ENCODE data around the gene EXOSC7.
"Not testable (repeated sequence)": the region's sequence is repeated elsewhere in the genome, so short reads cannot be mapped to it uniquely, and the experiment has no call there.

EXOSC7 gene

GRCh38 chr3:44976002-44976815, at the start of gene EXOSC7, which contains the start of gene ZDHHC3:
TSS of gene EXOSC7 (plus strand) at chr3:44976244. CDS start at chr3:44976278, 34 bp downstream.
TSS of gene ZDHHC3 (minus strand) at chr3:44976174. CDS start at chr3:44959436, 16,738 bp downstream.
- peak; percentile 39 for DNase-seq

GRCh38 chr3:44926921-44927320, 49.1 kb upstream of the EXOSC7 start:
- no peak for DNase-seq

- no peak for DNase-seq
Observed at GRCh38 chr3:44927371-44927770, 48.7 kb upstream of the EXOSC7 start.

- no peak for DNase-seq
Observed at GRCh38 chr3:44929782-44930181, 46.3 kb upstream of the EXOSC7 start.

GRCh38 chr3:44930911-44931310, 45.1 kb upstream of the EXOSC7 start:
- no peak for DNase-seq

- no peak for DNase-seq
Observed at GRCh38 chr3:44931791-44932190, 44.3 kb upstream of the EXOSC7 start.

GRCh38 chr3:44932271-44932670, 43.8 kb upstream of the EXOSC7 start:
- DNase-seq, result no peak

- no peak for DNase-seq
Observed at GRCh38 chr3:44932986-44933944, 42.8 kb upstream of the EXOSC7 start.

- DNase-seq, result no peak
Observed at GRCh38 chr3:44939581-44940036, 36.4 kb upstream of the EXOSC7 start.

- DNase-seq, result no peak
Observed at GRCh38 chr3:44942202-44942921, 33.7 kb upstream of the EXOSC7 start.

- DNase-seq, result no peak
Observed at GRCh38 chr3:44948239-44948638, 27.8 kb upstream of the EXOSC7 start.

GRCh38 chr3:44949770-44950169, 26.3 kb upstream of the EXOSC7 start:
- not testable (repeated sequence) for DNase-seq

GRCh38 chr3:44950275-44950734, 25.7 kb upstream of the EXOSC7 start:
- DNase-seq, result no peak

- DNase-seq, result no peak
Observed at GRCh38 chr3:44952689-44953088, 23.4 kb upstream of the EXOSC7 start.

GRCh38 chr3:44954304-44954703, 21.7 kb upstream of the EXOSC7 start:
- no peak for DNase-seq

- peak; percentile 20 for DNase-seq
Observed at GRCh38 chr3:44954962-44955361, 21.1 kb upstream of the EXOSC7 start.

GRCh38 chr3:44955917-44956316, 20.1 kb upstream of the EXOSC7 start:
- DNase-seq, result no peak

GRCh38 chr3:44957986-44958385, 18.1 kb upstream of the EXOSC7 start:
- DNase-seq, result no peak

GRCh38 chr3:44958386-44958785, 17.7 kb upstream of the EXOSC7 start:
- DNase-seq, result no peak

- DNase-seq, result no peak
Observed at GRCh38 chr3:44960387-44961026, 15.5 kb upstream of the EXOSC7 start.

GRCh38 chr3:44961888-44962287, 14.2 kb upstream of the EXOSC7 start:
- no peak for DNase-seq

Data from GF-D8 (cell line).